Stimulated activated CD4-positive, alpha-beta T cell treated with anti-CD3 and anti-CD28 coated beads, Interleukin-4, amount 100 ng/mL, for 48 hours (primary cell): ENCODE results near the gene TREM1.

ENCODE experiments used
- DNase-seq, 2 donors: peaks; one replicate each; pipeline ENCODE4 v3.0.0-alpha.2; 2020; ENCODE audit warnings: low read depth in 2 of 2

The TREM1 gene

DNA sequence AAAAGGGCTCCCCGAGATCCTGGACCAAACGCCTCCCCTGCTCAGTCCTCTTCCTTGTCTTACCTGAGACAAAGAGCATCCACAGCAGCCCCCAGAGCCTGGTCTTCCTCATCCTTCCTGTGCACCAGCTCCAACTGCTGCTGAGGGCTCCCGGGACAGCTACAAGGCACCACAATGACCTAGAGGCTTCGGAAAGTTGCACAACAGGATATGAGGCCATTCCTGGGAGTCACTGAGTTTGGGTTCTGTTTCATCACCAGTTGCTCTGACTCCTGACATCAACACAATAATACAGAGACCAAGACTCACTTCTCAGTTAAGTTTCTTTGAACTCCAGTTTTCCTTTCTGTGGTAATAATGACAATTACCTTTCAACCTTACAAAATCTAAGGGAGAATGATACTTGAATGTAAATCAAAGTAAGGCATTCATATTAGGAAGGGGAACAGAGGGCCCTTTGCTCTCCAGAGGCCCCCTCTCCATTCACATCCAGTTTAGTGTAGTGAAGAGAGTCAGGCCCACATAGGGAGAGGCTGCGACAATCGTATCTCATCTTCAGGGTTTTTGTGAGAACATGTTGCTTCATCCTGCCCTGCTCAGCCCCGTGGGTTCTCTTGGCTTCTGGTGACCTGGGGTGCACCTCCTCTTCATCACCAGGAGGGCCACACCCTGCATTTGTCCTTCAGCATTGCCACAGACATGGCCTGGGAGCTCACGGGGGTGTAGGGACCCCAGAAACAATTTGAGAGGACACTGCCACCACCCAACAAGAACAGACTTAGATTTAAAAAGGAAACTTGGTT, at the start of gene TREM1:
TREM1 (minus strand) TSS at position 139 of the 803 bp plus-strand sequence; CDS start at position 112, 27 bp downstream.
- no peak for DNase-seq

DNA sequence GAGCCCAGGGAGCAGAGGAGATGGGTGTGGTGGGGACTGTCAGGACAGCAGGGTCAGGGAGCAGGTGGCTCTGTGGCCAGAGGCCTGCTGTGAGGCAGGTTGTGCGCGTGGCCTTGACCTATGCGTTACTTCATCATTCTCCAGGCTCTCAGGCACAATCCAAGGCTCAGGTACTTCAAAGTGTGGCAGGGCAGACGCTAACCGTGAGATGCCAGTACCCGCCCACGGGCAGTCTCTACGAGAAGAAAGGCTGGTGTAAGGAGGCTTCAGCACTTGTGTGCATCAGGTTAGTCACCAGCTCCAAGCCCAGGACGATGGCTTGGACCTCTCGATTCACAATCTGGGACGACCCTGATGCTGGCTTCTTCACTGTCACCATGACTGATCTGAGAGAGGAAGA, 49.5 kb upstream of the TREM1 start:
- DNase-seq: no peak

DNA sequence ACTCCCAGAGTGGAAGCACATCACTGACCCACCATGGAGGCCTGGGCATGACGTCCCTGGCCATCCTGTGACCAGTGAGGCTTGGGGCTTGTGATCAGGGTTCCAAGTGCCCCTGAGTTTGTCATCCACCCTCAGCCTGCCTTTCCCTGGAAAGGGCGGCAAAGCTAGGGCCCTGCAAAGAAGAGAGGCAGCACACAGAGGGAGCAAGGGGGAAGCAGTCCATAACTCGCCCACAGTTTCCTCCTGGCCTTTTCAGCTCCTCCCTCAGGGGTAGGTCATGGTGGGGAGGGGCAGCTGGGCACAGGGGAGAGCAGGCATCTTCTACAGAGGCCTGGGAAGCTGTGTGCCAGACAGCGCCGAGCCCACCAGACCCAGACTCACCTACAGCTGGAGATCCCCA, 48.8 kb upstream of the TREM1 start, which contains the start of gene NCR2:
NCR2 (plus strand) TSS at position 313 of the 400 bp plus-strand sequence. CDS start 269 bp downstream, outside the sequence.
- DNase-seq: no peak

DNA sequence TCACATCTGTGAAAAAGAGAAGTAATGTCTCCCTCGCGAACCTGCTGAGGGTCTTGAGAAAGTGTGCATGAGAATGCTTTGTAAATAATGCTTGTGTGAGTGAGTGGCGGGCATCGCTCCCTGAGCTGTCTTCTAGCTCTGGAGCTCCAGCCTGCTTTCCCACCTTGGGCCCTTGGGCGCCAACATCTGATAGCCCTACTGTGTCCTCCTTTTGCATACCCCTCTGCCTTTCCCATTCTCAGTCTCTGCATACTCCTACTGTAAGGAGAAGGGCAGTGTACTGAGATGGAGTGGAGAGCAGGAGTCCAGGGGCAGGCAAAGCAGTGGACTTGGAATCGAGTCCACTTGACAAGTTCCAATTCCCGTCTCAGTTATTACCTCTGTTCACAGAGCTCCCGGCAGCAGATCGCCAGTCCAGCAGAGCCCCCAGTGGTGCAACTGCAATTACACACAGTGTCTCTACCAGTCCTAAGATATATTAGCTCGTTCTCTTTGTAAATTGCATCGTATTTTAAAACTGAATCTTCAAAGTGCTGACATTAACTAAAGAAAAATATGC, 48.1 kb upstream of the TREM1 start:
- no peak for DNase-seq

DNA sequence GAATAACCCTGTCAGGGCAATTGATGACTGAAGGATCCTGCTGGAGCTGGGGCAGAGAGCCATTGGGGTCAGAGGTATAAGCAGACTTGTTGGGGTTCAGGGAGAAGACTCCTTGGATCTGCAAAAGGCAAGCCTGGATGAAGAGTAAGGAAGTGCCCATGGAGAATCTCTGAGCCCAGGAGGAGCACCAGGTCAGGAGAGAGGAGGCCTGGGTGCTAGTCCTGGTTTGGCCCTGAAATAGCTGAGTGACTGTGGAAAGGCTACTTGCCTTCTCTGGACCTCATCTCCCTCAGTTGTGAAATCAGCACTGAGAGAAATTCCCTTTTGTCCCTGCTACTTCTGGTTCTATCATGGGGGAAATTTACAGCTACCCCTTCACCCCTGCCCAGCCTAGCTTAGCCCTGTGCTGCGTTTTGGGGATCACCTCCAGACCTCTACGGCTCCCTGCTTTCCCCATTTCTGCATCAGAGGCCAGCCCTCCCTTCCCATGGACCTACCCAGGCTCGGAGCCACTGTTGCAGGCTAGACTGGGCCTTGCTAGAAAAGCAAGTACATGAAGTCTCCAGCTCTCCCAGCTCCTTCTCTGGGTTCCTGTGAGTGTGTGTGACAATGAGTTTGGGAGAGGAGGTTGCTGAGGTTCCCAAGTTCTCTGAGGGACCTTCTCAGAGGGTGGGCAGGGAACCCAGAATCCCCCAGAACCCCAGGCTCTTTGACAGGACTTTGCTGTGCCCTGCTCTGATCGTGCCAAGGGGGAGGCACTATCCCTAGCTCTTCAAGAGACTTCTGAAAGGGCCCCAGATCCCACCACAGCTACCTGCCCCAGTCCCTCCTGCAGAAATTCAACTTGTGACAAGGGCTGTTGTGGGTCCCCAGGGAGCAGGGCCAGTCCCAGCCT, 46.6 kb upstream of the TREM1 start:
- no peak for DNase-seq

DNA sequence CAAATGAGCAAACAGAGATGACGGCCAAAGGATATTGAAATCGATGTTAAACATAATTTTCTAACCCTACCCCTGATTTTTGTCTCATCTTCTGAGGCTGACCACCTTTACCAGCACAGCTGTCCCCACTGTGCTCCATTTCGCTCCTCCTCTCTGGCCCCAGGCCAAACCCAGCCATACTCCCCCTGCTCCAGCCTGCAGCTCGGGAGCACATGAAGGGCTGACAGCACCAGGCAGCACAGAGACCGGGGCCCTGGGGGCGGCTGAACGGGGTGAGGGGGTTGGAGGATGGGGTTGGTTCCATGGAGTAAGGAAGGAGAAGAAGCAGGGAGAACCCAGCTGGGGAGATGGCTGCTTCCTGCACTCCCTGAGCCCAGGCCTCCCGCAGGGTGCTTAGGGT, 45.8 kb upstream of the TREM1 start:
- no peak for DNase-seq

DNA sequence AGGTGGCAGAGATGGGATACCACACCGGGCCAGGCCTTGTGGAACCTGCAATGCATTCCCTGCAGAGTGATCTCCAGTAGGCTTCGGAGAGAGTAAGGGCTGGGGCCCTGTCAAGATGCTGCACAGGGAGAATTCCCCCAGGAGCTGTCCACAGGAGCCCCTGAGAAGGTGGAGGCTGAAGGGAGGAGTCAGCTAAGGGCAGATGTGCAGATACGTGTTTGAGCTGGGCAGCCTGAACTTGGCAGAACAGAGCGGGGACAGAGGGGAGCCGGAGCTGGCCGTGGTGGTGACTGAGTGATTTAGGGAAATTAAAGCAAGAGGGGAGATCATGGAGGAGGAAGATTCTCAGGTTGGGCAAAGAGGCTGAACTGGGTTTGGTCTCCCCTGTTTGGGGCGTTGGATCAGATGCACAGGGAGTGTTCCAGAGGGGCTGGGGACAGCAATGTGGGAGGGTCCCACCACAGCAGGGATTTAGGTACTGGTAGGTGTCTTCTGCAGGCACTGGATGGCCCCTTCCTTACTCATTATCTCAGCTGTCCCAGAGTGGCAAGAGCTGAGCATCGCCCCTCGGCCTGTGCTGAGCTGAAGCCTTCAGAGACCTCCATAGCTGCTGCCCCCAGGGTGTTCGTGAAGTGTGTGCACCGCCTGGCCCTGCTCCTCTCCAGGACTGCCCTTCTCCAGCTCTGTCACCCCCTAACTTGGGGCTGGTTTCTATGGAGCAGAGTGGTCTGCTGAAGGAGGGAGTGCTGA, 45.1 kb upstream of the TREM1 start:
- DNase-seq: no peak

DNA sequence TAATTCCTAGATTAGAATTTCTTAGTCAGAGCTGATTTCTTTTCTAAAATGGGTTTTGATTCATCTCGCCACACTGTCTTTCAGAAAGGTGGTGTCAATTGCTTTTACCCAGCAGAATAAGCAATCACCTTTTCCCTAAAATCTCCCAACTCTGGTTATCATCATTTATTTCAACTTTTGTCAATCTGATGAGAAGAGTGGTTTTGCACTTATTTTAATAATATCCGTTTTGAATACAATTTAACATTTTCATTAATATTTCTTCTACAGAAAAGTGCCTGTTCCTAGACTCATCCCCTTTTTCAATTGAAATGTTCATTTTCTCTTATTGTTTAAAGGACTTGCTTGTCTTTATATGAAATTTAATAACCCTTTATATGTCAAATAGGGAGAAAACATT, 40.7 kb upstream of the TREM1 start:
- no peak for DNase-seq

DNA sequence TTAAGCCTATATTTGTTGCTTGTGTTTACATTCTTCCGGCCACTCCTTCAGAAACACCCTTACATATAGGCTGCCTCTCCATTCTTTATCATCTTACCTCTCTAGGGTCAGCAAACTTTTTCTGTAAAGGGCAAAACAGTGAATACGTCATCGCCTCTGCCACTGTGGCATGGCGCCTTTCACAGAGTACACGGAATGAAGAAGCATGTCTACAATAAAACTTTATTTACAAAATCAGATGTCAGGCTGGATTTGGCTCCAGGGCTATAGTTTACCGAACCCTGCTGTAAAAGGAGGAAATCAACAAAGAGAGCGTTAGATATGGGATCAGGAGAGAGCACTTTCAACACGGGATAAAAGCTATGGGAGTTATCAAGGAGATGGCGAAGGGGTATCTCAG, 39.6 kb upstream of the TREM1 start:
- DNase-seq: no peak

DNA sequence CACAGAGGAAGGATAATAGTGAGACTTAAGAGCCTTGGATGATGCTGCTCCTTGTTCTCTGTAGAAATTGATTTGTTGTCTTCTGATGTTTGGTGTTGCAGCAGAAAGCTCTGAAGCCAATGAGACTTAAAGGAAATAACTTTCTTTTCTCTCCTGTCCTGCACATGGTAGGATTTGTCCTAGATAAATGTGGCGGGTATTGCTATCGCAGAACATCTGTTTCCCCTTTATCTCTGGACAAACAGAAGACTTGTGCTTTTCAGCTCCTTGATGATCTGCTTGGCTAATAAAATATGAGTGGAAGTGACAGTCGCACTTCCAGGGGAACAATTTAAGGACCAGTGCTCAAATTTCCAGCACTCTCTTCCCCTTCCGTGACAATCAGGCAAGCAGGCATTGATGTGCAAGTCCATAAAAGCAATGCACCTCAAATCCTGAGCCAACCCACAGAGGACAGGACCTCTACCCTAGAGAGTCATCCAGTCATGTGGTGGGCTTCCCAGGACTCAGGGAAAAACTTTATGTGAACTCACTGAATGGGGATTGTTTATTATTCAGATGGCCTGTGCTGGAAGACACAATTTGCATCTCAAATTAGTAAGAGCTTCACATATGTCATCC, 39.1 kb upstream of the TREM1 start:
- DNase-seq: no peak

DNA sequence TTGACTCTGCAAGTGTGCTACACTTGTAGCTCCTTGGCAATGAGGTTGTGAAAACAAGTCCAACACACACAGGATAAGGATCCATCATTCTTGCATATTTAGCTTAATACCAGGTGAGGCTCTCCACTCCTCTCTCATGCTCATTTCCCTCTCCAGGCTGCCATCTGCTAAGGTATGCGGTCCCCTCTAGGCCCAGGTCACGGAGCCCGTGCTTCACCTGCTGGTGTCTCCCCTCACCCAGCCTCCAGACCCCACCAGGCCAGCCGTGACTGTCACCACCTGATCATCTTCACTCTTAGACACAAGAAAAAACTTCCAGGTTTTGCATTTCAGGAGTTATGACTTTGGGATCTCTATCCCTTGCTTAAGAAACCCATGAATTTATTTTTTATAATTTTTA, 34.7 kb upstream of the TREM1 start:
- DNase-seq: no peak

DNA sequence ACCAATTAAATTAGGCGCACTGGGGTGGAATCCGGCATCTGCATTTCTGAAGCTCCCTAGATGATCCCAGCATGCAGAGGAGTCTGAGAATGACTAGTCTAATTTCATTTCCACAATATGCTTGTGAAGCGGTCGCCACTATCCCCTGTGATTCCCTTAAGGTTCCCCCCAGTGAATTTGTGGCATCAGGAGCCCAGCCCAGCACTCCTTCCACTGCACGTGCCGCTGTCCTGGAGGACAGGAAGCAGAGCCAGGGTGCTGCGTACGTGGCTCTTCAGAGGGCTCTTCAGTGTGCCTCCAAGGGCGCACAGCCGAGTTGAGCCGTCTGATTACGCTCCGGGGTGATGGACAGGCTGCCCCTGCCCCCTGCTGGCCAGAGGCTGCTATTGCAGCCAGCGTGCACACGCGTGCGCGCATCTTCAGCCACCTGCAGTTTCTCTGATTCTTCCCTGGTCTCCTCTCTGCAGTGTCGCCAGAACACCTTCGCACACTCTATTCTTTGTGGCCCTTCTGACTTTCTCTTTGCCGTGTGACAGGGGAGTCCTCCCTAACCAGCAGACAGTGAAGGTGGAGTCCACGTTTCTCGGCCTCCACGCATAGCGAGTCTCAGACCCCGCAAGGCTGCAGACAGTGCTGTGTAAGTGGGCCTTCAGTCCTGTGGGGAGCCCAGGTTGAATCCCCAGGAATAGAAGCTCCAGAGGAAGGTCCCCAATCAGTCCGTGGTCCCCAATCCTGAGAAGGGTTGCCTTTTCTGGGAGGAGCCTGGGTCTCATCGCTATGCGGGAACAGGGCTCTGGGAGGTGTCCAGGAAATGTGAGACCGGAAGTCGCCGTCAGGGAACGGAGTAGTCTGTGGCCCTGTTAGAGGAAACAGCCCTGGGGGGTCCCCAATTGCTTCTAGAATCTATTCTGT, 32.4 kb upstream of the TREM1 start:
- peak; percentile 71 to 74 for DNase-seq

DNA sequence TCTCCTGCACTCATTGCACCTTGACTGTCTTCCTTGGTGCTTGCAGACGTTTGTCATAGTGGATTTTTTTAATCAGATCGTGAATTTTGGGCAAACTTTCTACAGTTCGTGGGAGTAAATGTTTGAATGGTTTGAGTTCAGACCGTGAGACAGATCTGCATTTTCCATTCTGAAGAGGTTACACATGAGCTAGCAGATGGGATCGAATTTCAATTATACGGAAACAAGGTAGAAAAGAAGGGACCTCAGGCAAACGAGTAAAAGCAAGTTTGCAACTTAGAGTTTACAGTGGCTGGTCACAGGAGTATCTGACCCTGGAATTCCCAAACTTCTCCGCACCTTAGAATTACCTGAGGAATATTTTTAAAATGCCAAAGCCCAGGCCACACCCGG, 31.8 kb upstream of the TREM1 start:
- DNase-seq: no peak

DNA sequence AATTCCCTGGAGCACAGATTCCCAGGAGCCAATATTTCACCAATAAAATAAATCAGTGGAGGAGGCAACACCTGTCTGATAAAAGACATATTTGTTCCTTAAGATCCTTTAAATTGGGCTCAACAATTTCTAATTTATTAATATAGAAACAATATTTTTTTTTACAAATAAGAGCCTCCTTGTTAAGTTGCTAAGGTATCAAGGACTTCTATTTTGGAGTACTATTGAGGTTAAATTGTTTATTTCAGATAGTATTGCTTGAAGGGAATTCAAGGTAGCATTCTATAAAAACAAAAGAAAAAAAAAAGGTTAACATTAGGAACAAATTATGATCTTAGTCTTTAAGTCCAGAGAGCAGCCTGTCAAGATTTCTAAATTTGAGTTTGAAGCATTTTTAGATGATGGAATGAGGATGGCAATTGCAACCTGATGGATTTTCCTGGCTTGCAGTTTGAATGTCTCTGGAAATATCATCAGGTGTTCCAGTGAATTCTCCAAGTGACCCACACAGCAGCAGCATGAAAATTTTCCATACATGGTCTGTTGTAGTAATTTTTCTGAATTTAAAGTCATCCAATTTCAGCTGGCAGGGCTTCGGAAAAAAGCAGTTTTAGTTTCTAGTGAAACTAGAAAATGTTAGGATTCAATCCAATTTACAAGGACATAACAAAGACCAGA, 29.6 kb upstream of the TREM1 start:
- no peak for DNase-seq

DNA sequence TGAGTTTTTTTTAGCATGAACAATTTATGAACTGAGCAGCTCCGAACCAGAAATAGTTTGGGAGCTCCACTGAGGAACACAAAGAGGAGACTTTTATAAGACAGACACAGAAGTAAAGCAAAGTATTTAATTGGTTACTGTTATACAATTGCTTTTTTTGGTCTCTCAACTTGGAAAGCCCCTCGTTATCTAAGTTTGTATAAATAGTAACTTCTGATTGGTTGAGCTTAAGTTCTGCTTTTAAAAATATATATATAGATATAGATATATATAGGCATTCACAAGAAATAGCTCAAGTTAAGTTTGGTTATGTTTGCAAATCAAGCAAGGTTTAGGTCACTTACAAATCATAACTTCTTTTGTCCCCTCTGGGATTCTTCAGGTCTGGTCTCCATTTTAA, 28.7 kb upstream of the TREM1 start:
- DNase-seq: no peak

DNA sequence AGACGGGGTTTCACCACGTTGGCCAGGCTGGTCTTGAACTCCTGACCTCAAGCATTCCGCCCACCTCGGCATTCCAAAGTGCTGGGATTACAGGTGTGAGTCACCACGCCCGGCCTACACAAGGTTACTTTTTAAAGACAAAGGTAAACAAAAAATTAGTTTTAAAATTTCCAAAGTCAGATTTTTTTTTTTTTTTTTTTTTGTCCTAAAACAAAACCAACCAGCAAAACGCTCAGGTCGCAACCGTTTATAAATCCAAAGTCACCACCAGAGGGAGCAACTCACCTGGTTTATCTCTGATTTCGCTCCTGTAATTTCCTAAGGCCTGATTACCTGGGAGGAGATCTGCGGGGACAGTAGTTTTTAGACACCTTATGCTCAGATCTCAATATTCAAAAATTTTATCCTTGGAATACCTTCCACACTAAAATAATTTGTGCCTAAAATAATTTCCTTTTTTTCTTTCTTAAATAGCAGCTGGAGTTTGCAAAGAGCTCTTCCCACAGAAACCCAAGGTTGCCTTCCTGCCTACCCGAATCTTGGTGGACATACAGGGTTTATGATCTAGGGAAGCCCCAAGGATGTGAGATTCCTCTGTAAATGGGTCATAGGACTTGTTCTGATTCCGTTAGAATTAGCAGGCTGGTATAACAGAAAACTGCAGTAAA, 19.8 kb upstream of the TREM1 start:
- peak in 1 of 2 donors; percentile 31 for DNase-seq

DNA sequence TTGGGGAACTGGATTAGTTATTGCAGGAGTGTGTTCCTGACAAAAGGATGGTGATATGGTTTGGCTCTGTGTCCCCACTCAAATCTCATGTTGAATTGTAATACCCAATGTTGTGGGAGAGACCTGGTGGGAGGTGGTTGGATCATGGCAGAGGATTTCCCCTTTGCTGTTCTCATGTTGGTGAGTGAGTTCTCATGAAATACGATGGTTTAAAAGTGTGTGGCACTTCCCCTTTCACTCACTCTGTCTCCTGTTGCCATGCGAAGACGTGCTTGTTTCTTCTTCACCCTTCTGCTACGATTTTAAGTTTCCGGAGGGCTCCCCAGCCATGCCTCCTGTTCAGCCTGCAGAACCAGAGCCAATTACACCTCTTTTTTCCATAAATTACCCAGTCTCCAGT, 16.2 kb upstream of the TREM1 start:
- no peak for DNase-seq

DNA sequence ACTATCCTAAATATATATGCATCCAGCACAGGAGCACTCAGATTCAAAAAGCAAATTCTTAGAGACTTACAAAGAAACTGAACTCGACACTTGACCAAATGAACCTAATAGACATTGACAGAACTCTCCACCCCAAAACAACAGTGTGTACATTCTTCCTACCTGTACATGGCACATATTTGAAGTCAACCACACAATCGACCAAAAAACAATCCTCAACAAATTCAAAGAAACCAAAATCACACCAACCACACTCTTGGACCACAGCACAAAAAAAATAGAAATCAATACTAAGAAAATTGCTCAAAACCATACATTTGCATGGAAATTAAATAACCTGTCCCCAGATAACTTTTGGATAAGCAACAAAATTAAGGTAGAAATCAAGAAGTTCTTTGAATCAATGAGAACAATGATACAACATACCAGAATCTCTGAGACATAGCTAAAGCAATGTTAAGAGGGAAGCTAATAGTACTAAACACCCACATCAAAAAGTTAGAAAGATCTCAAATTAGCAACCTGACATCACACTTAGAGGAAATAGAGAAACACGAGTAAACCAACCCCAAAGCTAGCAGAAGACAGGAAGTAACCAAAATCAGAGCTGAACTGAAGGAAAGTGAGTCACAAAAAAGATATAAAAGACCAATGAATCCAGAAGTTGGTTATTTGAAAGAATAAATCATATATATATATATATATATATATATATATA, 12.5 kb upstream of the TREM1 start:
- no peak for DNase-seq
